Renal pelvis (tissue), 4 donors: Measurements from ENCODE around the gene CABLES1. TPM values are rescaled to one million over a fixed set of nuclear protein-coding genes. Genes with fewer than 3 reads are reported as not detected.
"Not testable (repeated sequence)": the region's sequence is repeated elsewhere in the genome, so short reads cannot be mapped to it uniquely, and the experiment has no call there.

Source experiments
- DNase-seq: peaks from one replicate; pipeline ENCODE4 v3.0.0-alpha.2; 2013
- polyA plus RNA-seq, 3 donors: library from polyadenylated mRNA; unstranded; fragments of 120-200 nt; gene quantifications; one replicate each; pipeline ENCODE4 v1.2.1, GENCODE V29; 2013; ENCODE audit not compliant: insufficient read length in 3 of 3

The CABLES1 gene
- polyA plus RNA-seq, 3 donors = 23.2 to 28.0 (median 24.5) TPM

DNA sequence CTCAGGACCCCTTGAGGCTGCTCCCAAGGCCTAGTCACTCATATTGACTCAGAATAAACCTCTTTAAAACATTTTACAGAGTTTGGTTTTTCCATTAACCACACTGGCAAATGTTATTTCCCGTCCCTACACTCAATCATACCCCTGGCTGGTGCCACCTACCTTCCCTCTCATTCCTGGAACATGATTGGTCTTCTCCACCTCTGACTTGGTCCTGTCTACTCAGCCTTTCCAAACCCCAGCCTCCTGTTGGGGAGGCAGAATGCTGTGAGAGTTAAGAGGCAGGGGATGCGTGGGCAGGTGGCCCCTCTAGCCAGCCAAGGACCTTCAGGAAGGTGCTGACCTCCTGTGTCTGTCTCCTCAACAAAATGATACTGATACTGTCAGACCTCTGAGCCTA is 149.3 kb downstream of the CABLES1 start:
- DNase-seq = no peak

DNA sequence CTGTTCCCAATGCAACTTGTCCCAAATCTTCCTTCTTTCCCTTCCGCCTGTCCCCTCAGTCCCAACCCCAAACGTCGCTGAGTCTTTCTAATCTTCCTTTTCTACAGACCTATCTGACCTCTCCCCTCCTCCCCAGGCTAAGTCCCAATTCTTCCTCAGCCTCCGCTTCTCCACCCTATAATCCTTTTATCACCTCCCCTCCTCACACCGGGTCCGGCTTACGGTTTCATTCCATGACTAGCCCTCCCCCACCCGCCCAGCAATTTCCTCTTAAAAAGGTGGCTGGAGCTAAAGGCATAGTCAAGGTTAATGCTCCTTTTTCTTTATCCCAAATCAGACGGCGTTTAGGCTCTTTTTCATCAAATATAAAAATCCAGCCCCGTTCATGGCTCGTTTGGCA is 150.3 kb downstream of the CABLES1 start:
- DNase-seq = not testable (repeated sequence)

DNA sequence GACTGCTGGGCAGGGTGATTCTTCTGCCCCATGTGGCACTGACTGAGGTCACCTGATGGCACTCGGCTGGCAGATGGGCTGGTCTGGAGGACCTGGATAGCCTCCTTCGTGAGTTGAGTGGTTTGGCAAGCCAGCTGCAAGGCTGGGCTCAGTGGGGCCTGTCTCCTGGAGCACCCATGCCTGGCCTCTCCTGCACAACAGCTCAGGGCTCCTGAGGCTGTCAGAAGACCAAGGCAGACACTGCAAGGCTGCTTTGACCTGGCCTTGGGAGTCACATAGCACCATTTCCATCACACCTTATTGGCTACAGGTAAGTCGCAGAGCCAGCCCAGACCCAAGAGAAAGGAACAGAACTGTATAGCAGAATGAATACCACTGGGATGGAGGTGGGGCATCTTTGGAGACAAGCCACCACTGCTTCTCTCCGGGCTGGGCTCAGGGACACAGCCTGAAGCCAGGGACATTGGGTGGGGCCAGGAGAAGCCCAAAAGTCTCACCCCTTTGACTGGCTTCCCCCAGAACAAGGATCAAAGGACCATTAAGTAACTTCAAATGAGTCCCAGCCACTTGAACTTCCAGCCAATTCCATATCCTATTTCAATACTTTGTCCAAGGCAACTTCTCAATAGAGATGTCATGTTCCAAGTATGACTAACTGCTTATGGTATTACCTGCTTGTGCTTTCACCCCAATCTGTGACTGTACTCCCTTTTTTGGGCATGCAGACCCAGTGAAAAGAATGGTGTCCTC is 156.3 kb downstream of the CABLES1 start:
- DNase-seq = no peak

DNA sequence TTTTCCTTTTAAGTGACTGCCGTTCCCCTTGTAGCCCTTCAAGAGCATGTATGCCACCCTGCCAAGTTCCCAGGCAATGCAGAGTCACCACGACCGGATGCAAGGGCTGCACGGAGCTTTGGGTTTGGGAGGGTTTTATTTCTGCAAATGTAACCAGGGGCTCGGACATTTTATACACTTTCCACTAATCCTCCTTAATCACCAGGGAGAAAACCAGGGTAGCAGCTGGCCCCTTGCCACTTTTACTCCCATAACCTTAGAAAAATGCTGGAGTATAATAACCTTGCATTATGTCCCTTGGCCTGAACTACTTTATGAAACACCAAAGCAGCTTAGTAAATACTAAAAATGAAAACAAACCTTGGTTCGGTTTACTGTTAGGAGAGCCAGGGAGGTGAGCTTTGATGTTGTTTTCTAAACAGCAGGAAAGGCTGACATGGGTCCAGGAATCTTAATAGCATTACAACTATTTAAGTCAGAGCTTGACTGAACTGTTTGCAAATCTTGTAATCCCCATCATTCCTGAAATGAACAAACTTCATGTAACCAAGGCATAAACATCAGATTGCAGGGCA is 165.0 kb downstream of the CABLES1 start:
- no peak for DNase-seq

- DNase-seq = no peak
These were observed 166.7 kb downstream of the CABLES1 start for GRCh38 chr18:23301972-23302371.

DNA sequence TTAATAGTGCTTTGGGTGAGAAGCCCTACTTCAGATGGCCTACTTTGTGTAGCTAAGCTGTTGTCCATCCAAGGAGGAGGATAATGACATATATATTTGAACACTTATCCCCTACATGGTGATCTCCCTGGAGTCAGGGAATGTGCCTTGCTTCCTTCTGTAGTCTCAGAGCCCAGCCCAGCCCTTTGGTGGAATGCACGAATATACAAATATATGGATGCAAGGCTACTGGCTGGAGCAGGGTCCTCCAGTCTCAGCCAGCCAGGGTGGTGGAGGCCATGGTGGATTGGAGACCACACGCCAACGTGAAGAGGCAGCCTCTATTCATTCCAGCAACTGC is 167.2 kb downstream of the CABLES1 start:
- DNase-seq = no peak

GRCh38 chr18:23302851-23303527 is 167.7 kb downstream of the CABLES1 start:
- no peak for DNase-seq

DNA sequence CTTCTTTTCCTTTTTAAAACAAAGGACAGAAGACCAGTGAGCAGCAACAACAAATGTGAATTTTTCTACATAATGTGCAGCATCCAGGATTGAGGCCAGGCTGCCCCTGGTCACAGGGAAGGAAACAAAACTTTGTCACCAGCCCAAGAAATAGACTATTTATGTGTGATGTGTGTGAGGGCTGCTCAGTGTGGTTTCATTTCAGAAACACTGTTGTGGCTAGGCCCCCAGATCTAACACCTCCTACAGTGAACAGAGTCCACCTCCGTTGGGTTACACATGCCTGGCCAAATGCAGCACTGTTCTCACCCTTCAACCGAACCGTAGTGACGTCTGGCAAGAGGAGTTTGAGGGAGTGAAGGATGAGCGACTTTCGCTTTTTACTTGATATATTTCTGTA is 171.5 kb downstream of the CABLES1 start:
- DNase-seq = no peak

- DNase-seq = no peak
These were observed 172.4 kb downstream of the CABLES1 start for GRCh38 chr18:23307567-23308295.

Other genes with a start within 250 kb of the CABLES1 start
- gene RBBP8, start 202.2 kb upstream of the CABLES1 start, polyA plus RNA-seq = 10 to 100 TPM; 42.9 to 53.8 (median 52.7) TPM